Measurements from ENCODE around the gene LPIN1. TPM values are rescaled to one million over a fixed set of nuclear protein-coding genes. Genes with fewer than 3 reads are reported as not detected.

LPIN1 gene
- total RNA-seq, 1 donor from 2014 or later = 81.1 TPM

- intact Hi-C loops (cut with micrococcal nuclease) = loop anchor here (10.0 kb wide), 2 partner anchors 1095 to 1455 kb away; partner anchors contain the start of gene HPCAL1
These were observed 12.9 kb downstream of the LPIN1 start for GRCh38 chr2:11759182-11759975.

GRCh38 chr2:11761259-11761658 is 14.8 kb downstream of the LPIN1 start:
- intact Hi-C loops (cut with micrococcal nuclease) = no loop called here

GRCh38 chr2:11762031-11762430 is 15.6 kb downstream of the LPIN1 start:
- intact Hi-C loops (cut with micrococcal nuclease) = no loop called here

GRCh38 chr2:11762799-11763461 is 16.5 kb downstream of the LPIN1 start:
- intact Hi-C loops (cut with micrococcal nuclease) = no loop called here

GRCh38 chr2:11764359-11764758 is 17.9 kb downstream of the LPIN1 start:
- intact Hi-C loops (cut with micrococcal nuclease) = no loop called here

GRCh38 chr2:11764920-11765319 is 18.5 kb downstream of the LPIN1 start:
- intact Hi-C loops (cut with micrococcal nuclease) = no loop called here

- intact Hi-C loops (cut with micrococcal nuclease) = no loop called here
These were observed 19.1 kb downstream of the LPIN1 start for GRCh38 chr2:11765501-11765900.

- intact Hi-C loops (cut with micrococcal nuclease) = no loop called here
These were observed 19.6 kb downstream of the LPIN1 start for GRCh38 chr2:11766016-11766415.

GRCh38 chr2:11767779-11768178 is 21.3 kb downstream of the LPIN1 start:
- intact Hi-C loops (cut with micrococcal nuclease) = loop anchor here (1.0 kb wide), 2 partner anchors 8 to 9 kb away; no protein-coding TSS in a partner anchor

- intact Hi-C loops (cut with micrococcal nuclease) = loop anchor here (1.0 kb wide), 1 partner anchor 11 kb away; no protein-coding TSS in a partner anchor
These were observed 22.5 kb downstream of the LPIN1 start for GRCh38 chr2:11768946-11769345.

GRCh38 chr2:11769516-11769915 is 23.1 kb downstream of the LPIN1 start:
- intact Hi-C loops (cut with micrococcal nuclease) = no loop called here

GRCh38 chr2:11770531-11771188 is 24.2 kb downstream of the LPIN1 start:
- intact Hi-C loops (cut with micrococcal nuclease) = no loop called here

GRCh38 chr2:11771971-11772615 is 25.7 kb downstream of the LPIN1 start:
- intact Hi-C loops (cut with micrococcal nuclease) = no loop called here

GRCh38 chr2:11773111-11773510 is 26.7 kb downstream of the LPIN1 start:
- intact Hi-C loops (cut with micrococcal nuclease) = no loop called here

GRCh38 chr2:11773747-11774525 is 27.5 kb downstream of the LPIN1 start:
- intact Hi-C loops (cut with micrococcal nuclease) = no loop called here

GRCh38 chr2:11774600-11774999 is 28.2 kb downstream of the LPIN1 start:
- intact Hi-C loops (cut with micrococcal nuclease) = no loop called here

- intact Hi-C loops (cut with micrococcal nuclease) = loop anchor here (1.0 to 5.0 kb wide), 6 partner anchors 8 to 308 kb away; partner anchors contain the start of genes E2F6 and LPIN1
These were observed 29.0 kb downstream of the LPIN1 start for GRCh38 chr2:11775384-11775783.

- intact Hi-C loops (cut with micrococcal nuclease) = loop anchor here (5.0 kb wide), 2 partner anchors 195 to 310 kb away; partner anchors contain the start of gene E2F6
These were observed 30.8 kb downstream of the LPIN1 start for GRCh38 chr2:11777066-11777782.

- intact Hi-C loops (cut with micrococcal nuclease) = loop anchor here (2.0 to 5.0 kb wide), 5 partner anchors 196 to 1229 kb away; partner anchors contain the start of genes E2F6, ROCK2 and TRIB2
These were observed 31.5 kb downstream of the LPIN1 start for GRCh38 chr2:11777886-11778415.
